BLaER1 treated with 17β-estradiol and CSF1 and Interleukin-3, amounts not matched to agents 10 nM and 100 nM (cell line): ENCODE measurements around the gene DUOXA1.

Experiments
- H3K27ac ChIP-seq, 11 experiments: shearing (Covaris generic); formaldehyde crosslinking; 2 replicates each; pipeline ENCODE4 v1.8.1; 2022
- H3K27me3 ChIP-seq, 11 experiments: shearing (Covaris generic); formaldehyde crosslinking; 2 replicates each; pipeline ENCODE4 v1.8.1; 2022
- H3K36me3 ChIP-seq, 11 experiments: shearing (Covaris generic); formaldehyde crosslinking; 2 replicates each; pipeline ENCODE4 v1.8.1; 2022
- H3K4me1 ChIP-seq, 10 experiments: shearing (Covaris generic); formaldehyde crosslinking; 2 replicates each; pipeline ENCODE4 v1.8.1; 2022
- H3K4me2 ChIP-seq, 11 experiments: shearing (Covaris generic); formaldehyde crosslinking; 2 replicates each; pipeline ENCODE4 v1.8.1; 2022
- H3K4me3 ChIP-seq, 10 experiments: shearing (Covaris generic); formaldehyde crosslinking; 2 replicates each; pipeline ENCODE4 v1.8.1; 2022
- H3K9ac ChIP-seq, 11 experiments: shearing (Covaris generic); formaldehyde crosslinking; 2 replicates each; pipeline ENCODE4 v1.8.1; 2022
- H3K9me3 ChIP-seq, 11 experiments: shearing (Covaris generic); formaldehyde crosslinking; replicated peaks in 1 of 11; 2 replicates each; pipeline ENCODE4 v1.8.1; 2022
- H4K20me1 ChIP-seq, 11 experiments: shearing (Covaris generic); formaldehyde crosslinking; 2 replicates each; pipeline ENCODE4 v1.8.1; 2022
- Cebpa-rat ChIP-seq, 11 experiments: shearing (Covaris generic); IDR thresholded peaks; 2 replicates each; pipeline ENCODE4 v1.8.1; 2022

Gene DUOXA1

DNA sequence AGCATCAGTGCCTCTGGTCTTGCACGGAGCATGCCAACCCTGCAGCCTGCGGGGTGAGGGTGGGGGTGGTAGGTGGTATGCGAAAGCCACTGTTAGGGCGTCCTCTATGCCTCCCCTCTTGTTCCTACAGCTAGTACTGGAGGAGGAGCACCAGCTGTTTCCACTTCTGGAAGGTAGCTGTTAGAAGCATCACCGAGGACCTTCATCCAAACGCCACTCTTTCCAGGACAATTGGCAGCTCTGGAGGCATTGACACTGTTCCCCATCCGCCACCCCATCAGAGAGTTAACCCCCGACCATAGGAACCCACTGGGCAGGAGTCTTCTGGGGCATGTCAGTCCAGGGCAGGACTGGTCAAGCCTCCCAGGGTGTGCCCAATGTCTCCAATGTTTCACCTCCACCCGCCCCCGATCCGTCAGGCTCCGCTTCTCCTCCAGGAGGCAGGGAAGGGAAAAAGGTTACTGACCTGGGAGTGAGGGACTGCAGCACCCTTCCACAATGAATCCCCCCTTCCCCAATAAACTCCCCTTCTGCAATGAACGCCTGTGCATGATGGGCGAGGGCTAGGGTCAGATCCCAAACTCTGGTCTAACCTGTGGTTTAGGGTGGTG lies 16.2 kb downstream of the DUOXA1 start:
- no peak overlapping the region for H3K9ac ChIP-seq
- H3K4me1 ChIP-seq, result peaks cover 0 to 12% (median 2%) of the 10 kb centered on the region in 10 experiments; a peak in 7 of 20 replicates
- peaks cover 64 to 69% (median 67%) of the 10 kb centered on the region in 11 experiments for H3K27me3 ChIP-seq
- H3K4me2 ChIP-seq, result no peak overlapping the region
- H3K9me3 ChIP-seq, result peaks cover 25 to 44% (median 31%) of the 10 kb centered on the region in 11 experiments
- H3K36me3 ChIP-seq, result 0 out of 22 replicates have a peak, but pooled peaks cover 0 to 2% (median 0%) of the 10 kb centered on the region in 11 experiments
- TF ChIP-seq Cebpa-rat (IDR thresholded peaks at IDR 0.05), result no peak
- no peak overlapping the region for H3K27ac ChIP-seq
- H3K4me3 ChIP-seq, result no peak overlapping the region
- H4K20me1 ChIP-seq, result 0 out of 22 replicates have a peak, but pooled peaks cover 0 to 7% (median 0%) of the 10 kb centered on the region in 11 experiments

DNA sequence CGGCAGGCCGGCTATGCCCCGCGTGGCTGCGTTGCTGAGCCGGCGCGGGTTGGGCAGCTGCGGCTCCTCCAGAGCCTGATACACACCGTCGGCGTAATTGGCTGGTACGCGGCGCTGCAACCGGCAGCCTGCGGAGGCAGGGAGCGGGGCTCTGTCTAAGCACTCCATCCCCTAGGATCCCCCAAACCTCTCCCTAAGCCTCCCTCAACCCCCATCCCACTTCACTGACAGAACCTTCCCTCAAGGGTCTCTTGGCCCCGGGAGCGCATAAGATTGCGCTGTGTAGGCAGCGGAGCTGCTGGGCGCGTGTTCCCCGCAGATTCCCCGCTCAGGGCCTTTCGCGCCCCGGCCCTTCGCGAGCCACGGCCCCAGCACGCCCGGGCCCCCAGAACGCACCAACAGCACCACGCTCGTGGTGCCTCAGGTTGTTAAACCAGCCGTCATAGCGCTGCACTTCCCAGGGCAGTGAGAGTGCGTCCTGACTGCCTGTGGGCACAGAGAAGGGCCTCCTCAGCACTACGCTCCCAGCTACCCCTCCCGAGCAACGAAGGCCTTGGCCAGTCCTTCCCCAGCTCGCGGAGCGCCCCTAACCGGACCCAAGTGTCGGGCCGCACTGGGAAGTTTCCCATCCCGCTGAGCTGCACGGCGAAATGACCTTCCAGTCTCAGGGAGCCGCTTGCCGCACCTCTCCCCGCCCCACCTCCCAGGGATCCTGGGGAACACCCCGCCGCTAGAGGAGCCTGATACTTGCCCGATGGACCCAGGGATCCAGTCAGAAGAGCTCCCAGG lies 16.9 kb downstream of the DUOXA1 start:
- Histone ChIP-seq H3K27ac (no peak overlapping the region), H3K27me3 (peaks cover 63 to 66% (median 65%) of the 10 kb centered on the region in 11 experiments), H3K4me1 (peaks cover 0 to 10% (median 1%) of the 10 kb centered on the region in 10 experiments; a peak in 7 of 20 replicates), H4K20me1 (0 out of 22 replicates have a peak, but pooled peaks cover 0 to 7% (median 0%) of the 10 kb centered on the region in 11 experiments), H3K9ac (no peak overlapping the region), H3K9me3 (peaks cover 25 to 44% (median 31%) of the 10 kb centered on the region in 11 experiments), H3K36me3 (0 out of 22 replicates have a peak, but pooled peaks cover 0 to 2% (median 0%) of the 10 kb centered on the region in 11 experiments), H3K4me3 (0 out of 20 replicates have a peak overlapping the region, but pooled peaks of 1 of the 10 experiments have one; percentile 7), H3K4me2 (no peak overlapping the region)
- TF ChIP-seq Cebpa-rat (IDR thresholded peaks at IDR 0.05), result no peak

DNA sequence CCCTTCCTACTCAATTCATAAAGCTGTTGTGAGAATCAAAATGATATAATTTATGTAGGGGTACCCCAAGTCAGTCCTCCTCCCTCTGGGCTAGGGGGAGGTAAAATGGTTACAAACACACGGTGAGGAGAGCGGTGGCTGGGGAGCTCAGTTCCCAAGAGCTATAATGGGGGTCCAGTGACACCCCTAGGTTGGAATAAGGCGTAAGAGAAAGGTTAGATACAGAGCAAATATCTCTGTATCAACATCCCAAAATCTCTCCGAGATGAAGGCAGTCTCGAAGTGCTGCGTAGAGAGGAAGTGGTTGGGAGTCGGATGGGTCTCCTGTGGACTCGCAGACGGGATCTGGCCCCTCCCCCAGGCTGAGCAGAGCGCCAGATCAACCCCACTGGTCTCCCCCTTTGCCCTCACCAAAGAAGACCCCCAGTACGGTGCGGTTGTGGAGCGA lies 17.5 kb downstream of the DUOXA1 start:
- Histone ChIP-seq H3K27ac (no peak overlapping the region), H4K20me1 (0 out of 22 replicates have a peak, but pooled peaks cover 0 to 5% (median 0%) of the 10 kb centered on the region in 11 experiments), H3K27me3 (peaks cover 56 to 60% (median 59%) of the 10 kb centered on the region in 11 experiments), H3K4me1 (peaks cover 0 to 10% (median under 1%) of the 10 kb centered on the region in 10 experiments; a peak in 7 of 20 replicates), H3K9ac (no peak overlapping the region), H3K9me3 (peaks cover 25 to 44% (median 31%) of the 10 kb centered on the region in 11 experiments), H3K4me3 (0 out of 20 replicates have a peak overlapping the region, but pooled peaks of 1 of the 10 experiments have one; percentile 7), H3K4me2 (no peak overlapping the region), H3K36me3 (0 out of 22 replicates have a peak, but pooled peaks cover 0 to 2% (median 0%) of the 10 kb centered on the region in 11 experiments)
- no peak for TF ChIP-seq Cebpa-rat (IDR thresholded peaks at IDR 0.05)

DNA sequence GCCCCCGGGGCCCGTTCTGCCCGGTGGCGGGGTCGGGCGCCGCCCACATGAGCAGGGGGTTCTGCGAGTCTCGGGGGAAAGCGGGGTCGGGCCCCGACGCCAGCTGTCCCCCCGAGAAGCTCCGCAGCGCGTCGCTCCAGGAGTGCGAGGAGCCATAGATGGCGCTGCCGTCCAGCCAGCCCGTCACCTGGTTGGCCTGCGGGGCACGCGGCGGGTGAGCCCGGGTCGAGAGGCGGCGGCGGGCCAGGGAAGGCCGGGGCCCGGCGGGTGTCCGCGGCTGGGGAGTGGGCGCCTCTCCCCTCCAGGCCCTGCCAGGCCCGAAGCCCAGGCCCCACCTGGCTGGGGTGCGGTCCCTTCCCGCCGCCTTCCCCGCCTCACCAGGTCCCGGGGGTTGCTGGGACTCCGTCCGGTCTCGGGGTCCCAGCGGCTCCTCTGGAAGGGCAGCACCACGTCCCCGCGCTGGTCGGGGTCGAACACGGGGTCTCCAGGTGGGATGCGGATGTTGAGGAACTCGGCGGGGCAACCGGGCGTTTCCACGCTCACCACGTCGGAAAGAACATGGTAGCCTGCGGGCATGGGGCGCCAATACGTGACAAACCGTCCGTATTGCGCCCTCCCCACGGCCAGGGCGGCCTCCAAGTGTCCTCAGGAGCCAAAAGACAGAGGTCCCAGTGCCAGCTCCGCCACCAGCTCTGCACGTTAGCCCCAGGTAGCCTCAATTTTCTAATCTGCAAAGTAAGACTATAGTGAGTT lies 18.1 kb downstream of the DUOXA1 start:
- peaks cover 50 to 54% (median 53%) of the 10 kb centered on the region in 11 experiments for H3K27me3 ChIP-seq
- no peak overlapping the region for H3K27ac ChIP-seq
- H3K9me3 ChIP-seq, result peaks cover 25 to 44% (median 31%) of the 10 kb centered on the region in 11 experiments
- H3K4me2 ChIP-seq, result no peak overlapping the region
- H3K4me3 ChIP-seq, result no peak overlapping the region
- H3K4me1 ChIP-seq, result peaks cover 0 to 15% (median 6%) of the 10 kb centered on the region in 10 experiments; a peak in 18 of 20 replicates
- no peak for TF ChIP-seq Cebpa-rat (IDR thresholded peaks at IDR 0.05)
- 0 out of 22 replicates have a peak, but pooled peaks cover 0 to 2% (median 0%) of the 10 kb centered on the region in 11 experiments for H3K36me3 ChIP-seq
- no peak overlapping the region for H3K9ac ChIP-seq
- H4K20me1 ChIP-seq, result no peaks in the 10 kb centered on the region

DNA sequence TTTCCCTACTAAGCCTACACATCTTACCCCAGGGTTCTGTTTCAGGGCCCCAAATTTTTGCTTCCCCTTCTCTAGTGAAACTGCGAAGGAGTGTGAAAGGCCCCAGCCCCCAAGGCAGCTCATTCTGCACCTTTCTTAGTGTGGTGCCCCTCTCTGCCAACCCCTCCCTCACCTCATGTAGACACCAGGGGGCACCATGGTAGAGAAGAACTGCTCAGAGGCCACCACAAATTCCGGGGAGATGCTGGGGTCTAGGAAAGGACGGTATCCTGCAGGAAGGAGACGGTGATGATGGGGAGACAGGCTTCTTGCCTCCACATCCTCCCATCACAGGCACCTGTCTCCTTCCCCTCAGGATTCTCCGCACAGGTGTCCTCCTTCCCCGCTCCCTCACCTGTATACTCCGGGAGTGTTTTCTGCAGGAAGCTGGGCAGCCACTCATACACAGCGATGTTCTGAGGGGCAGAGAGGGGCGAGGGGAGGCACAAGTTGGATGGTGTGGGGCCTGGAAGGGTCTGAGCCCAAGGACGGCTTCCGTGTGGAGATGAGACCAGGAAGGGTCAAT lies 19.3 kb downstream of the DUOXA1 start:
- Histone ChIP-seq H3K4me2 (peak overlapping the region in 4 of 11 experiments; percentile 14 to 34 (median 25); a peak in 4 of 22 replicates), H3K9me3 (peaks cover 25 to 44% (median 31%) of the 10 kb centered on the region in 11 experiments), H3K4me1 (peaks cover 0 to 25% (median 13%) of the 10 kb centered on the region in 10 experiments; a peak in 18 of 20 replicates), H3K4me3 (no peak overlapping the region), H4K20me1 (no peaks in the 10 kb centered on the region), H3K36me3 (0 out of 22 replicates have a peak, but pooled peaks cover 0 to 2% (median 0%) of the 10 kb centered on the region in 11 experiments), H3K9ac (no peak overlapping the region), H3K27ac (0 out of 22 replicates have a peak overlapping the region, but pooled peaks of 1 of the 11 experiments have one; percentile 4), H3K27me3 (peaks cover 38 to 42% (median 41%) of the 10 kb centered on the region in 11 experiments)
- TF ChIP-seq Cebpa-rat (IDR thresholded peaks at IDR 0.05), result no peak

DNA sequence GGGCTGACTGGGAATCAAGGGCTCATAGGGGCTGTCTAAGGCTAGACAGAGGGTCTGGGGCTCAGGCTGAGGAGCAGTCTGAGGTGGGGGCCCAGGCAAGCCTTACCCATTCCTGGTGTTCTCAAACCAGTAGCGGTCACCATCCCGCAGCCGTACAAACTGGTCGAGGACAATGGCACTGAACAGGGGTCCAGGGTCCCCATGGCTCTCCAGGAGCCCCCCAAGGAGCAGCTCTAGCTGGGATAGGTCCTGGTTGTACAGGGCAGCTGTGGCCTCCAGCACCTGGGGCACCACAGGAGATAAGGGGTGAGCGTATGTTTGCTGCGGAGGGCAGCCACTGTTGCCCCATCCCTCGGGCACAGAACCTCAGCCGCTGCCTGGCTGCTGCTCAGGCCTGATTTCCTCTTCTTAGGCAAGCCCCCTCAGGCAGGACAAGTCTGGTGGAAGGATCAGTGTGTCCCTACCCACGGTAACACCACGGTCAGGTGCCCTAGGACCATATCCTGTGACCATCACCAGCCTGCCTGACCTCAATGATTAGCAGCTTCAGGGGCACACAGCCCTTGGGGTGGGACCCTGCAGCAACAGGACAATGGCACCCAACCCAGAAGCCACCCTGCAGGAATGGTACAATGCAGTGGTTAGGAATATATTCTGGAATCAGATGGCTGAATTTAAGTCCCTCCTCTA lies 21.6 kb downstream of the DUOXA1 start:
- TF ChIP-seq Cebpa-rat (IDR thresholded peaks at IDR 0.05), result no peak
- Histone ChIP-seq H3K4me3 (no peak overlapping the region), H4K20me1 (no peaks in the 10 kb centered on the region), H3K9ac (no peak overlapping the region), H3K27ac (no peak overlapping the region), H3K27me3 (peaks cover 16 to 19% (median 18%) of the 10 kb centered on the region in 11 experiments), H3K9me3 (peaks cover 18 to 26% (median 19%) of the 10 kb centered on the region in 11 experiments), H3K4me2 (no peak overlapping the region), H3K36me3 (0 out of 22 replicates have a peak, but pooled peaks cover 0 to 2% (median 0%) of the 10 kb centered on the region in 11 experiments), H3K4me1 (peaks cover 0 to 25% (median 13%) of the 10 kb centered on the region in 10 experiments; a peak in 18 of 20 replicates)

DNA sequence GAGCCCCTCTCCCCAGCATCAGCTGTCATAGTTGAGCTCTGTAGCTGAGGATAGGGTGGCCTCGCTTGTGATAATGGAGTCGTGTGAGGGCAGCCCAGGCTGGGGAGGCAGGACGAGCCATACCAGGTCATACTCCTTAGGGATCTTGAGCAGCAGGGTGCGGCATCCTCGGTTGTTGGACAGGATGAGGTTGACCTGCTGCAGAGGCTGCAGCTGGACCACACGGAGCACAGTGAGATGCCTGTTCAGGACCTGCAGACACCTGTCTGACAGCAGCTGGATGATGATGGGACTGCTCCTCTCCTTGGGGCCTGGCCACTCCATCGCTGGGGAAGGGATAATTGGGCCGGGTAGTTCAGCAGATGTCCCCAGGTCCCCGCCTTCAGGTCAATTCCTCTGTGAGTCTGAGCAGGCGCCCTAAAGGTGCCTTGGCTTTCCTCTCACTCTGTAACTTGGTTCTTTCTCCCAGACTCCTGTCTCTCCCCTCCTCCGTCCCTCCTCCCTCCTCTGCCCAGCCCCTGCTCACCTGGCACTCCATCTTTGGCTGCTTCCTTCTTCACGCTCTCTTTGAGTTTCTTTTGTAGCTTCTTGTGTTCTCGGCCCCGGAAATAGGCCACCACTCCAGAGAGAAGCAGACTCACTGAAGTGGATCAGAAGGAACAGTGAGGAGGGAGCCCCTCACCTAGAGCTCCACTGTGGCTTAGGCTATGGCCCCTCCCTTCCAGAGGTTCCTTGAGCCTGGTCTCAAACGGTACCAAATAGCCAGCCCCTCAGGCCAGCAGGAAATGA lies 23.5 kb downstream of the DUOXA1 start:
- Histone ChIP-seq H3K4me2 (peak overlapping the region in 10 of 11 experiments; percentile 10 to 69 (median 48); a peak in 16 of 22 replicates), H3K27ac (no peak overlapping the region)

More for the DNA sequence above, 23.5 kb downstream of the DUOXA1 start:
- Histone ChIP-seq H3K4me1 (peaks cover 0 to 25% (median 13%) of the 10 kb centered on the region in 10 experiments; a peak in 18 of 20 replicates), H3K9me3 (peaks cover 0 to 7% (median 0%) of the 10 kb centered on the region in 11 experiments; a peak in 8 of 22 replicates), H3K27me3 (peaks cover 0 to under 1% (median 0%) of the 10 kb centered on the region in 11 experiments; a peak in 2 of 22 replicates), H3K9ac (no peak overlapping the region), H3K36me3 (no peaks in the 10 kb centered on the region), H3K4me3 (no peak overlapping the region), H4K20me1 (no peaks in the 10 kb centered on the region)
- no peak for TF ChIP-seq Cebpa-rat (IDR thresholded peaks at IDR 0.05)
